HepG2 (cell line): Measurements from ENCODE around the gene ALG9. TPM values are rescaled to one million over a fixed set of nuclear protein-coding genes. Genes with fewer than 3 reads are reported as not detected.
A peak's percentile ranks its signal among the peaks of the same experiment; 100 is the strongest.

Experiments used
- PPARG ChIP-seq: conservative IDR thresholded peaks from 2 replicates; pipeline ENCODE4 v1.6.1; 2016; ENCODE audit warnings: missing biosample characterization, missing genetic modification reagents
- SNRNP70 ChIP-seq: fragments of 200-400 bp; formaldehyde crosslinking; IDR thresholded peaks from 2 replicates; pipeline ENCODE4 v1.6.1; 2017; ENCODE audit warnings: mild to moderate bottlenecking, low read depth, low read length, moderate library complexity
- XRCC5 ChIP-seq: fragments of 200-400 bp; formaldehyde crosslinking; optimal IDR thresholded peaks from 2 replicates; pipeline ENCODE3; 2017; ENCODE audit warnings: mild to moderate bottlenecking, low read length
- ZNF468 ChIP-seq: sonication (generic); formaldehyde crosslinking; IDR thresholded peaks from 2 replicates; pipeline ENCODE4 v1.8.0; 2022; ENCODE audit warnings: mild to moderate bottlenecking, moderate library complexity, missing genetic modification reagents
- ZNF773 ChIP-seq: sonication (generic); formaldehyde crosslinking; IDR thresholded peaks from 2 replicates; pipeline ENCODE4 v1.4.0; 2020; ENCODE audit warnings: missing genetic modification reagents, borderline replicate concordance
- polyA plus RNA-seq, 8 experiments: library from polyadenylated mRNA; depleted of rRNA in 3 of 8; stranded (reverse) in 7 of 8; unstranded in 1 of 8; fragments of >200 nt; fragmentation: Illumina TruSeq in 4 of 8; extraction: Trizol in 4 of 8; gene quantifications; 2 replicates each; pipeline versions ENCODE4 v1.2.1 to v1.2.3, GENCODE V29; 2011 to 2016; ENCODE audit warnings: low read depth in 4 of 8, missing spikeins in 1 of 8, mixed read lengths in 1 of 8; ENCODE audit not compliant: insufficient read depth in 1 of 8
- total RNA-seq, 5 experiments: library from RNA; depleted of rRNA; stranded (reverse); fragments of >200 nt; fragmentation: Illumina TruSeq; extraction: Trizol; gene quantifications; 2 replicates each; pipeline ENCODE4 v1.2.3, GENCODE V29; 2016; ENCODE audit warnings: low read depth in 1 of 5
- TF ChIP-seq, protein P1 (sequence below): sonication (generic); formaldehyde crosslinking; IDR thresholded peaks from 2 replicates; pipeline ENCODE4 v1.4.0; 2020; ENCODE audit warnings: missing genetic modification reagents, borderline replicate concordance
- TF ChIP-seq, protein P2 (sequence below): sonication (generic); formaldehyde crosslinking; conservative IDR thresholded peaks from 2 replicates; pipeline ENCODE4 v1.4.0; 2020; ENCODE audit warnings: missing genetic modification reagents
- TF ChIP-seq, protein P3 (sequence below): sonication (generic); formaldehyde crosslinking; IDR thresholded peaks from 2 replicates; pipeline ENCODE4 v1.8.0; 2022; ENCODE audit warnings: missing genetic modification reagents, mild to moderate bottlenecking, inconsistent platforms, borderline replicate concordance
- TF ChIP-seq, protein P4 (sequence below): sonication (generic); formaldehyde crosslinking; IDR thresholded peaks from 2 replicates; pipeline ENCODE4; 2020; ENCODE audit warnings: missing genetic modification reagents, mild to moderate bottlenecking, borderline replicate concordance
- TF ChIP-seq, protein P5 (sequence below), 2 experiments: fragments of 450-650 bp in 1 of 2; sonication (generic) in 1 of 2; formaldehyde crosslinking; IDR thresholded peaks; 2 replicates each; pipeline versions ENCODE4 v1.5.0 to v1.8.0; 2020 to 2022; ENCODE audit warnings: mild to moderate bottlenecking in 1 of 2, missing genetic modification reagents in 1 of 2

The ALG9 gene
- total and polyA plus RNA-seq, 2 of the 13 experiments (the other 11 are each of a cell fraction or from before 2014, with no cell fraction given) = 39.4 to 40.6 TPM

DNA sequence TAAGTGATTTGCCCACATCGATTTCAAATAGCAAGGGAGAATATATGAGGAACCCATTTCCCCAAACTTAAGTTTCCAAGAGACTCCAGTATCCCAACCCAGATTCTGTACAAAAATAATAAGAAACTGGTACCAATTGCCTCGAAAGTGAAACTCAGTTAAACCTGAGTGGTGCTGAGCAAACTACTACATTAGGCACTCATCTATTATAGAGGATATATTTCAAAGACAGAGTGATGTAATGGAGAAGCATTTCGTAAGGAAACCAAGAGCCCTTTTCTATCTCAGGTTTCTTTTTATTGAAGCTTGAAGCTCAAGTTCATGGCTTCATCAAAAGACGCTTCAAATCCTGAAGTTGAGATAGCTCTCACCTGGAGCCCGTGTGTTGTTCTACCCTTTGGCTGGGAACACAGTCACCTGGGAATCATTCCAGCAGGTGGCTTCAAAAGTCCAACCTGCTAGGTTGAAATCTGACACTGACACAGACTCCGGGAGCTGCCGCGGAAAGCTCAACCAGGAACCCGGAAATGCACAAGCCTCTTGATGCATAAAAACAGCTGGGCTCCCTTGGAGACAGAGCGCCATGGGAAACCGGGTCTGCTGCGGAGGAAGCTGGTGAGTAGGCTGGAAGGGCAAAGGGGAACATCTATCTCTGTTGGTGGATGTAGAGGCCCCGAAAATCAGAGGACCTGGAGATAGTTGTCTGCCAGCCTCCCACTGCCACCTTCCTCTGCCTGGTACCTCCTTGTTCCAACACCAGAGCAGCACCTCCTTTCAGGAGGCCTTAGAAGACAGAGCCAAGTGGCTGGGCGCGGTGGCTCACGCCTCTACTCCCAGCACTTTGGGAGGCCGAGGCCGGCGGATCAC lies 47.2 kb upstream of the ALG9 start, which contains the start of gene C11orf52 (continued):
- TF ChIP-seq, protein P1, sequence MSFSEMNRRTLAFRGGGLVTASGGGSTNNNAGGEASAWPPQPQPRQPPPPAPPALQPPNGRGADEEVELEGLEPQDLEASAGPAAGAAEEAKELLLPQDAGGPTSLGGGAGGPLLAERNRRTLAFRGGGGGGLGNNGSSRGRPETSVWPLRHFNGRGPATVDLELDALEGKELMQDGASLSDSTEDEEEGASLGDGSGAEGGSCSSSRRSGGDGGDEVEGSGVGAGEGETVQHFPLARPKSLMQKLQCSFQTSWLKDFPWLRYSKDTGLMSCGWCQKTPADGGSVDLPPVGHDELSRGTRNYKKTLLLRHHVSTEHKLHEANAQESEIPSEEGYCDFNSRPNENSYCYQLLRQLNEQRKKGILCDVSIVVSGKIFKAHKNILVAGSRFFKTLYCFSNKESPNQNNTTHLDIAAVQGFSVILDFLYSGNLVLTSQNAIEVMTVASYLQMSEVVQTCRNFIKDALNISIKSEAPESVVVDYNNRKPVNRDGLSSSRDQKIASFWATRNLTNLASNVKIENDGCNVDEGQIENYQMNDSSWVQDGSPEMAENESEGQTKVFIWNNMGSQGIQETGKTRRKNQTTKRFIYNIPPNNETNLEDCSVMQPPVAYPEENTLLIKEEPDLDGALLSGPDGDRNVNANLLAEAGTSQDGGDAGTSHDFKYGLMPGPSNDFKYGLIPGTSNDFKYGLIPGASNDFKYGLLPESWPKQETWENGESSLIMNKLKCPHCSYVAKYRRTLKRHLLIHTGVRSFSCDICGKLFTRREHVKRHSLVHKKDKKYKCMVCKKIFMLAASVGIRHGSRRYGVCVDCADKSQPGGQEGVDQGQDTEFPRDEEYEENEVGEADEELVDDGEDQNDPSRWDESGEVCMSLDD = no peak
- TF ChIP-seq, protein P2, sequence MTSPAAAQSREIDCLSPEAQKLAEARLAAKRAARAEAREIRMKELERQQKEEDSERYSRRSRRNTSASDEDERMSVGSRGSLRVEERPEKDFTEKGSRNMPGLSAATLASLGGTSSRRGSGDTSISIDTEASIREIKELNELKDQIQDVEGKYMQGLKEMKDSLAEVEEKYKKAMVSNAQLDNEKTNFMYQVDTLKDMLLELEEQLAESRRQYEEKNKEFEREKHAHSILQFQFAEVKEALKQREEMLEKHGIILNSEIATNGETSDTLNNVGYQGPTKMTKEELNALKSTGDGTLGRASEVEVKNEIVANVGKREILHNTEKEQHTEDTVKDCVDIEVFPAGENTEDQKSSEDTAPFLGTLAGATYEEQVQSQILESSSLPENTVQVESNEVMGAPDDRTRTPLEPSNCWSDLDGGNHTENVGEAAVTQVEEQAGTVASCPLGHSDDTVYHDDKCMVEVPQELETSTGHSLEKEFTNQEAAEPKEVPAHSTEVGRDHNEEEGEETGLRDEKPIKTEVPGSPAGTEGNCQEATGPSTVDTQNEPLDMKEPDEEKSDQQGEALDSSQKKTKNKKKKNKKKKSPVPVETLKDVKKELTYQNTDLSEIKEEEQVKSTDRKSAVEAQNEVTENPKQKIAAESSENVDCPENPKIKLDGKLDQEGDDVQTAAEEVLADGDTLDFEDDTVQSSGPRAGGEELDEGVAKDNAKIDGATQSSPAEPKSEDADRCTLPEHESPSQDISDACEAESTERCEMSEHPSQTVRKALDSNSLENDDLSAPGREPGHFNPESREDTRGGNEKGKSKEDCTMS (CRISPR knock-in tag) = no peak
- TF ChIP-seq, protein P3, sequence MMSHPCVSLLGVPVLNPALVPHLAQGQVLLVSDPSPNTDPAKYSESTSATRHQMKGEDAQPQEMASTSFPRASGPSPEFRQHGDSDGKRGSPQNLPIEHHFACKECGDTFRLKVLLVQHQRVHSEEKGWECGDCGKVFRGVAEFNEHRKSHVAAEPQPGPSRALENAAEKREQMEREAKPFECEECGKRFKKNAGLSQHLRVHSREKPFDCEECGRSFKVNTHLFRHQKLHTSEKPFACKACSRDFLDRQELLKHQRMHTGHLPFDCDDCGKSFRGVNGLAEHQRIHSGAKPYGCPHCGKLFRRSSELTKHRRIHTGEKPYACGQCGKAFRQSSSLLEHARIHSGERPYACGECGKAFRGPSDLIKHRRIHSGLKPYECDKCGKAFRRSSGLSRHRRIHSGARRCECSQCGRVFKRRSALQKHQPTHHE = no peak
- TF ChIP-seq ZNF468 (CRISPR knock-in tag) = no peak
- TF ChIP-seq PPARG (CRISPR knock-in tag) = no peak; the same call in 1 of the 2 replicates
- no peak for TF ChIP-seq SNRNP70
- TF ChIP-seq ZNF773 (CRISPR knock-in tag) = no peak
- TF ChIP-seq, protein P4, sequence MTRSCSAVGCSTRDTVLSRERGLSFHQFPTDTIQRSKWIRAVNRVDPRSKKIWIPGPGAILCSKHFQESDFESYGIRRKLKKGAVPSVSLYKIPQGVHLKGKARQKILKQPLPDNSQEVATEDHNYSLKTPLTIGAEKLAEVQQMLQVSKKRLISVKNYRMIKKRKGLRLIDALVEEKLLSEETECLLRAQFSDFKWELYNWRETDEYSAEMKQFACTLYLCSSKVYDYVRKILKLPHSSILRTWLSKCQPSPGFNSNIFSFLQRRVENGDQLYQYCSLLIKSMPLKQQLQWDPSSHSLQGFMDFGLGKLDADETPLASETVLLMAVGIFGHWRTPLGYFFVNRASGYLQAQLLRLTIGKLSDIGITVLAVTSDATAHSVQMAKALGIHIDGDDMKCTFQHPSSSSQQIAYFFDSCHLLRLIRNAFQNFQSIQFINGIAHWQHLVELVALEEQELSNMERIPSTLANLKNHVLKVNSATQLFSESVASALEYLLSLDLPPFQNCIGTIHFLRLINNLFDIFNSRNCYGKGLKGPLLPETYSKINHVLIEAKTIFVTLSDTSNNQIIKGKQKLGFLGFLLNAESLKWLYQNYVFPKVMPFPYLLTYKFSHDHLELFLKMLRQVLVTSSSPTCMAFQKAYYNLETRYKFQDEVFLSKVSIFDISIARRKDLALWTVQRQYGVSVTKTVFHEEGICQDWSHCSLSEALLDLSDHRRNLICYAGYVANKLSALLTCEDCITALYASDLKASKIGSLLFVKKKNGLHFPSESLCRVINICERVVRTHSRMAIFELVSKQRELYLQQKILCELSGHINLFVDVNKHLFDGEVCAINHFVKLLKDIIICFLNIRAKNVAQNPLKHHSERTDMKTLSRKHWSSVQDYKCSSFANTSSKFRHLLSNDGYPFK = peak; percentile 22; the same call in 1 of the 2 replicates
- no peak for TF ChIP-seq XRCC5
- TF ChIP-seq, protein P5, sequence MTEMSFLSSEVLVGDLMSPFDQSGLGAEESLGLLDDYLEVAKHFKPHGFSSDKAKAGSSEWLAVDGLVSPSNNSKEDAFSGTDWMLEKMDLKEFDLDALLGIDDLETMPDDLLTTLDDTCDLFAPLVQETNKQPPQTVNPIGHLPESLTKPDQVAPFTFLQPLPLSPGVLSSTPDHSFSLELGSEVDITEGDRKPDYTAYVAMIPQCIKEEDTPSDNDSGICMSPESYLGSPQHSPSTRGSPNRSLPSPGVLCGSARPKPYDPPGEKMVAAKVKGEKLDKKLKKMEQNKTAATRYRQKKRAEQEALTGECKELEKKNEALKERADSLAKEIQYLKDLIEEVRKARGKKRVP (CRISPR knock-in tag; IDR thresholded peaks at IDR 0.05) = no peak
